ENCODE results near the gene STAT4.

GRCh38 chr2:191023235-191023679 is 127.5 kb downstream of the STAT4 start:
- TF ChIP-seq POLR2A (IDR thresholded peaks at IDR 0.05; ENCODE audit: low read depth, low read length) (no peak), POLR2AphosphoS5 (IDR thresholded peaks at IDR 0.05; ENCODE audit: low read depth, low read length) (no peak), TAF1 (IDR thresholded peaks at IDR 0.05; ENCODE audit: borderline replicate concordance, low read depth, low read length) (no peak)
